HG03095 (cell line): ENCODE data around the gene BRWD1.

Experiments used
- ATAC-seq: cut with Tn5 transposase; IDR thresholded peaks from one replicate; pipeline ENCODE4 v1.9.1; 2021; ENCODE audit warnings: moderate library complexity; ENCODE audit not compliant: unreplicated experiment

BRWD1 gene

DNA sequence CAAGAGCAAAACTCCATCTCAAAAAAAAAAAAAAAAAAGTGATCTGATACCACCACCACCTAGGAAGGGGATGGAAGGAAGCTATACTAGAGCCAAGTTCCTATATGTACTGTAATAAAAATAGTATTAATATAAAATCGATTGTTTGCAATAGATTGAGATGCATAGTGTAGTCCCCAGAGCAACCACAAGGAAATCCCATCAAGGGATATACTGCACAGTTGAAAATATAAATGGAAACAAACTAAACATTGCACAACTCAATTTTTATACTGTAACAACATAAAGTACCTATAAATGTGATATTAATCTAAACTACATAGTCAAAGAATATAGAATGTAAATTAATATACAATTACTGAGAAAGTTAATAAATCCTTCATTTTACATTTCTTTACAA is 109.3 kb downstream of the BRWD1 start:
- ATAC-seq = no peak

DNA sequence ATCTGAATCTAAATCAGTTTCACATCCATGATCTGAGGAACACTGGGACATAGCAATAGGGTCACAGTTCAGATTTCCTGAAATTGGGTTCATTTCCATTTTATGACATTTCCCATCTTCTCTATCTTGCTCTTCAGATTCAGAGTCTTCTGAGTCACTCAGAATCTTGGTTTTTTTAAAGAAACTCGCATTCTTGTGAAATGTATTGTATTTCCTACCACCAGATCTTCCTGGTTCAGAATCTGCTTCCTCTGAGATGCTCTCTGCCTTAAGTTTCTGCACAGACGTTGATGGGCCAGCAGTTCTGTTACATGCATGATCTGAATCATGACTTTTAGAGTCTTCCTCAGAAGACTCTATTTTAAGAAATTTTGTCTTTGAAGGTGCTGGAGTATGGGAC is 114.6 kb downstream of the BRWD1 start:
- no peak for ATAC-seq

DNA sequence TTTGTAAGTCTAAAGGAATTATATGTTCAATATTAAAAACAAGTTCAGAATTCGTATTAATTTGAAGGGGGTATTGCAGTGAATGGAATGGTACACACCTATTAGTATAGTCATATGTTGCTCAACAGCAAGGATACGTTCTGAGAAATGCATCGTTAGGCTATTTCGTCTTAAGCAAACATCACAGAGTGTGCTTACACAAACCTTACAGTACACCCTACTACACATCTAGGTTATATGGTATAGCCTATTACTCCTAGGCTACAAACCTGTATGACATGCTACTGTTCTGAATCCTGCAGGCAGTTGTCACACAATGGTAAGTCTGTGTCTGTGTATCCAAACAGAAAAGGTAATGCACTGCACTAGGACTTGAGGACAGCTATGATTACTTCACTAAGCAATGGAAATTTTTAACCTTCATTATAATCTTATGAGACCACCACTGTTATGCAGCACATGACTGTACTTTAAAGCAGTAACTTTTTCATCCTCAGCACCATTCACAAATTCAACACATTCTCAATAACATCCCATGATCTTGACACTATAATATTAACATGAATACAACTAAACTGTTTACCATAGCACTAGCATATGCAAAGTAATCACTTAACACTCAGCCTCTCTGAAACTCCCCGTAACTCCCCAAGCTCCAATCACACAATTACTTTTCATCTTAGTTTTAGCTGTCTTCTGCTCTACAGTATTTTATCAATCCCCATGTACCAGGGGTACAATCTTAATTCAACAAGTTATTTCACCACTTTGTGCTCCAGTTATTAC is 115.8 kb downstream of the BRWD1 start:
- no peak for ATAC-seq

DNA sequence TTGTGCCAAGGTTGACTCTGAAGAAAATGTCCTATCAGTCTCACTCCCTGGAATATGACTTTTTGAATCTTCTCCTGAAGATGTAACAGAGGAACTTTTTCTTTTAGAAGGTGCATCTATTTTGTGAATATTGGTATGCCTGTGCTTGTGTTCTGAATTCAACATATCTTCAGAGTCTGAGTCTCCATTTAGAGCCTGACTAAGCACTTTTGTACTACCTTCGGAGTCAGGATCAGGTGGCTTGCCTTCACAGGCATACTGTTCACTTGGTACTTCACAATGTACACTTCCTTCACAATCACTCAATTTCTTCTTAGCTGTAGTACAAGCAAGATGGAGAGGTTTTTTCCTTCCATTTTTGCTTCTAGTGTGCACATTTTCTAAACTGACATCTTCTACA is 116.6 kb downstream of the BRWD1 start:
- ATAC-seq = no peak

DNA sequence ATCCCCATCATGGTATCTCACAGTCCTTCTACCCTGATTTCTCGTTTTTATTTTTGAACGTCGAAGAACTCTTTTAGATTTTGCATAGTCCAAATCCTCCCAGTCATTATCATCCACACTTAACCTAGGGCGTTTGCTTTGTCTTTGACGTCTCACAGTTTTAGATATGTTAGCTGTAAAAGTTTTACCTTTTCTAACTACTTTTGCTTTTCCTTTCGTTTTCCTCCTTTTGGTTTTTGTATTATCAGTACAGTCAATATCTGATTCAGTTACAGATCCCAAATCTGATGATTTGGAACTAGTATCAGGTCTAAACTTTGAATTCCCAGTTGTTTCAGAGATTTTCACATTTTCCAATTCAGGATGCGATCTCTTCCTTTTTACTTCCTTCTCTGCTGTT is 117.1 kb downstream of the BRWD1 start:
- ATAC-seq = no peak

DNA sequence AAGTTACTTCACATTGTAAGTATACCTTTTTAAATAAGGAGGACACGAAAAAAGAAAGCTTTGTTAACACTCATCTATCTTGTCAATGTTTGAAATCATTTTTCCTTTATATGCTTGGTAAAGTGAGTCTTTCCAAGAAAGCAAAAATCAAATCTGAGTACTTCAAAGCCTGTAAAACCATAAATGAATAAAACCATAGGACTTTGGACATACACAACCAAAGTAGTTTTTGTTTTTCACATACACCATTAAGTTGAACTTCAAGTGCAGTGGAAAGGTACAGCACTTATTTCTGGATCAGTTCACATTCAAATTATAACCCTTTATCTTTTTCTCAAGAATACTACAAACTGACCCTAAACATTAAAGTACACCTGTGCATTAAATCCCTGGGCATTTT is 120.1 kb downstream of the BRWD1 start:
- no peak for ATAC-seq

DNA sequence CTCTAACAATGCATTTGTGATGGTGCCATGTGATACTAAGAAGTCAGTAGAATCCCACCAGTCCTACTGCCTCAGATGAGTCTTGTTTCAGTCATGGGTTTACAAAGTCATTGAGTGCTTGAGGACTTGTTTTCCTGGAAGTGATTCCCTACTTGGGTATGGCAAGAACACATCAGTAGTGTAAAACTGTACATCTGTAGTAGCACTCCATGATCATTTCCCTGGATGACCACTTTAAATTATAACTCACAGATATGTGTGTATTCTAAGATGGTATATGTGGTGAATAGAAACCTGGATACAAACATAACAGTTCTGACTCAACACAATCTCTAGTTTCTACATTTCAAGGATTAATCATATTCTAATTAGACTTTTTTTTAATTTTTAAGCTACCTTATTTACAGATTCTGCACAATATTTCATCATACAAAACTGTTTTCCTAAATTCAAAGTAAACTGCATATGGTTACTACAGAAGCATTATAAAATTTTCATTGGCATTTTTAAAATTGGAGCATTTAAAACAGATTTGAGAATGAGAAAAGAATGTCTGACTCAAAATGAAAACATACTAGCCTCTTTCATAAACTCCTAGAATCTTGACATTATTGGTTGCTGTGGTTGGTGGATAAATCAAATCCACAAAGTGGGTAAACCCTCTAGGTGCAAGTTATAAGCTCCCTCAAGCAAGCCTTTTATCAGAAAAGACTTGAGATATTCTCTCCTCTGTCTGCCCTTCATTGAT is 123.4 kb downstream of the BRWD1 start:
- ATAC-seq = no peak

DNA sequence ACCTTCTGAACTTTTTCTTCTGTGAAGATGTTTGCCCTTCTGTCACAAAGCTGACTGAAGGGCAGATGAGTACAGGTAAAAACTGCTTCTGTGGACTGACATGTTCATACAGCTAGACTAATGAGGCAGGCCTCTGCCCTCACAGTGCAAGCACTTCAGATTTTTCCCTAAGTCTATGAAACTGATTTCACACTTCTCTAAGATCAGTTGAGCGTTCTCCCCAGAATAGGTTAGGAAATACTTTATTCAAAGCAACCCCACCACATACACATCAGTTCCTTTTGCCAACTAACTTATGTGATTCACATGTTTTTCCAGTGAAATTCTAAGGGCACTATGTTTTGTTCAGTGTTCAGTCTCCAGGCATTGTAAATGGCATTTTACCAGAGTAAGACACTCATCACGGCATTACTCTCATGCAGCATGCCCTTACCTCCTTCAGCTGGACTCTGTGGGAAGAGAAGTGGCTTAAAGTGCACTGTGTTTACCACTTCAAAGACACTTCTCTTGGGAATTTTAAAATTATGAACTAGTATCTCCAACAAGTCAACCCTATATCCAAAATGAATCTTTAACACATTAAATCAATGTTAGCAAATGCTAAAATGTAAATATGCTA is 124.8 kb downstream of the BRWD1 start:
- ATAC-seq = no peak

DNA sequence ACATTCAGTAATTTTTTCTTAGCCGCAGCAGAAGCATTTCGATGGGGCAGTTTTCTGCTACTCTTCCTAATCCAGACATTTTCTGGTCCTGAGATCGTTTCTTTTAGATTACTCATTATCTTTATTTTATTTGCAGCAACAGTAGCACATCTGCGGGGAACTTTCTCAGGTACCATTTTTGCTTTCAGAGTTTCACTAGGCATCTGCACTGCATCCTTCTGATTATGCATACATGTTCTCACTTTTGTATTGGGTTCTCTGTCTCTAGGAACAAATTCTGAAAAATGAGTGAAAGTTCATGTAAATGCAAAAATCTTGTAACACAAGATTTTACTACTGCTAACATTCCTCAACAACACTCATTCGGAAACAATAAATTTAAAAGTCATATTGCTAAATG is 126.3 kb downstream of the BRWD1 start:
- no peak for ATAC-seq

DNA sequence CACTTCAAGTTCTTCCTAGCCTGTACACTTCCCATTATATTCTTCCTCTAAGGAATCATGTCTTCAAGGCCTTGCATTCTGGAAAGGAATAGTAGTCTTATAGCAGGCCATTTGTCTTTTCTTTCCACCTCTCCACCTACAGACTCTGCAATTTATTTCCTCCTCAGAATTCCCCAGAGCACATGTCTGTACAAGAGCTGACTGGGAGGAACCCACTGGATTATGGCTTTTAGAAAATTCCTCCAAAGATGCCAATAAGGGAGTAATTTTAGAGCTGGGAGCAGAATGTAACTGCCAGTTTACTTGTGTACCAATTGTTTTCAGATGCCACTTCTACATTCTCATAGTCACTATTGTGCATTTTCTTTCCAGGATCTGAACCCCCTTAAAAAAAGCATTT is 126.8 kb downstream of the BRWD1 start:
- ATAC-seq = no peak

DNA sequence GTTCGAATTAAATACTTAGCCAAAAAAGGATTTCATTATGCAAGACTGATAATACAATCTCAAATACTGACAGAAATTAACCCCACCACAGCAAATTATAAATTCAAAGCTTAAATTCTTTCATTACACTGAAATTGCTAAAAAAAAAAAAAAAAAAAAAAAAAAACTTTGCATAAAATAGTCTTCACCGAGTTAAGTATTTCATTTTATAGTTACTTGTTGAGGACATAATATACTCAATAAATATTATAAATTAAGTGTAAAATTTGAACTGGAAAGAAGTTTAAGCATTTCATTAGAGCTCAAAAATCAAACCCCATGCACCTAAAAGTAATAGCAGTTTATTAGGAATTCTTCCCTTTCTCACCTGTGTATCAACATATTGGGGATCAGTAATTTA is 128.3 kb downstream of the BRWD1 start:
- ATAC-seq = no peak

DNA sequence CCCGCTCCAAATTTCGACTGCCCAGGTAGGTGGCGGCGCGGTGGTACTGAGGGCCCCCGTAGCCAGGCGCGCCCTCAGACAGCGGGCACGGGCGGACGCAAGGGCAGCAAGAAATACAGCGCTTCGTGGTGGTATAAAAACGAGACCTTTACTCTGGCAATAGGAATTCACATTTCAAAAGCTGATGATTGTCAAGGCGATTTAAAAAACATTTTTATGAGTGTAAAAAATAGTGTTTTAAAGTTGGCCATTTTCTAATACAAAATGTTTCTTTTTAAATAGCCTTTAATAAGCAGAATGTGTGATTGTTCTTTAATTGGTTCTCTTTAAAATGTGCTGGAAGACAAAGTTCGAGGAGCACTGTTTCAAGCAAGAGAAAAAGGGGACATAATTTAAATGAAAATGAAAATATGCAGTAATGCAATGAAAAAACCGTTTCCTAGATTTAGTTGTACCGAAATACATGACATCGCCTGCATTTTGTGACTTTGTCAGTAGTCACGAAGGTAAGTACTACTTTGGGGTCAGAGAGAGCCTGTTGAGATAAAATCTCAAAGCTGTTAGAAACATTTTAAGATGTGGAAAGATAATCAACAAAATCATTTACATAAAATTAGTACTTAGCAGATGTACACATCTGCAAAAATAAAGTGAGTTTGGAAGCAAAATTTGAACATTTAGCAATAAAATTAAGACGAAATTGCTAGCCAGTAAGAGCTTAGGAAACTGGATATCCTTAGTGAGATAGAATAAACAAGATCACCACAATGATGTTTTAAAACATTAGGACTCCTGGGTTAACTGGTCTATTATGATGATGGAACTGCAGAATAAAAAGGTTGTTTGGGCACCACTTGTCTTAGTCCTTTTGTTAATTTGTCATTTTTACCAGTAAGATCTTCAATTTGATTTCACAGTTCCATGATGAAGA is 129.1 kb downstream of the BRWD1 start:
- ATAC-seq = no peak

DNA sequence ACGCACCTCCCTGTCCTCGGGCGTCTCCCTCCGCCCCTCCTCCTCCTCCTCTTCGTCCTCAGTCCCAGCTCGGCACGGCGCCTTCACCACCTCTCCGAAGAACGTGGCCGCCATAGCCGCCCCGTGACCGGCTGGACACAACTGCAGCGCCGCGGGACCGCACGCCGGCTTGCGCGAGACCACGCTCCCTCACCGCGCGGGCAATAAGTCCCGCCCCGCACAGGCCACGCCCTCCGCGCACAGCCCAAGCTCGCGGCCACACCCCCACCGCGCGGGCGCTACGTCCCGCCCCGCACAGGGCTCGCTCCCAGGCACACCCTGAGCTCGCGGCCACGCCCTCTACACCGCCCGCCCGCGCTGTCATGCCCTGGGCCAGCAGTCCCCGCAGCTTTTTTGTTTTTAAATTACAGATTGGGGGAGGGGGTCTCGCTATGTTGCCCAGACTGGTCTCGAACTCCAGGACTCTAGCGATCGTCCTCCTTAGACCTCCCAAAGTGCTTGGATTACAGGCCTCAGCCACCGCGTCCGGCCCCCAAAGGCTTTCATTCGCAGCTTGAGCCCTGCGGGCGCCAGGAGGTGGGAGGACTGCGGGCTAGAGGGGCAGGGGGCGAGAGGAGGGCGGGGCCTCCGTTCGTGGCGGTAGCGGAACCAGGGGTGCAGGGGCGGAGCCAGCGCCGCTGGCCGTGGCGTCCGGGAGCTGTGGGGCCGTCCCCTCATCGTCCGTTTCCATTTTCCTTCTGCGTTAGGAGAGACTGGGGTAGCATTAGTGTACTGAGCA is 130.0 kb downstream of the BRWD1 start, which contains the start of gene PSMG1:
Gene PSMG1, minus strand, starts transcription at position 180 of the 778 bp plus-strand sequence. Its CDS starts 66 bp downstream, at position 114.
- ATAC-seq = peak; percentile 82

DNA sequence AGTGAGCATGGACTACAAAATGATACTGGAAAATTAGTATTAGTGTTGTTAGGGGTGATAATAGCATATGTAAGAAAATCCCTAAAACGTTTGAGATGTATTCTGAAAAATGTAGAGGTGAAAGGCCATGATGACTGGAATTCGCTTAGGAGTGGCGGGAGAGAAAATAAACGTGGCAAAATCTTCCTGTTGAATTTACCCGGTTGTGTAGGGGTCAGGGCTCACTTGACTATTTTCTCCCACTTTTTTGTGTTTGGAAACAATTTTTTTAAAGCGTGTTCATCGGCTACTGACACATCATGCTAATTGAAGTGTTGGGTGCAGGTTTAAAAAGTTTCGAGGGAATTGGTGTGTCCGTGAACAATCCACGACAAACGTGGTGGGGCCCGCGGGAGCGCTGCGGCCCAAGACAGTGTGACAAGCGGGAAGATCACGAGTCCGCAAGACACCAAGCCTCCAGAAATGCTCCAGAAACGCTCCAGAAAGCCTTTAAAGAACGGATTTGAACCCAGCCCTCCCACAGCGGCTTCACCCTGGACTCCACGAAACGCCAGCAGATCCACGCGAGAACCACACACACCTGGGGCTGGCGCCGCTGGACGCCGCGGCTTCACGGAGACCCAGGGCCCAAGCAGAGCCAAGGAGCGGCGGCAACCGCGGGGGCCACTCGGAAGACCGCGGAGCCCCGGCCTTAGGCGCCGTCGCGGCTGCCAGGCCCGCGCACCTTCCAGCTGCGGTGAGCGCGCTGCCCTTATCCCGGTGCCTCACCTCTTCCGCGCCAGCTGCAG is 130.8 kb downstream of the BRWD1 start:
- peak; percentile 24 for ATAC-seq

DNA sequence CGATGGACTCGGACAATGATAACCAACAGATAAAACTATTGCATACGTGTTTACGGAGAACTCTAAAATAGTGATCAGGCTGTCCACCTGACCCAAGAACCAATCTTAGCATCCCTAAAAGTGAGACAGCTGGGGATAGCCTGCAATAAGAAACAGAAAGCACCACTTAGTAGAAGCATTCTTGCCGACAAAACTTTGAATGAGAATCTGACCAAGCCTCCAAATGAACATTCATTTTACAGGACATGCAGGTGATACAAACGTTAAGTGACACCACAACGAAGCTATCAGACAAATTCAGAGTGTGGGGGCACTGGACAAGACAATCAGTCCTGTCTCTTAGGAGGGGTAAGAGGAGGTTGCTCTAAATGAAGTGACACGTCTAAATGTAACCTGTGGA is 131.4 kb downstream of the BRWD1 start:
- ATAC-seq = no peak

DNA sequence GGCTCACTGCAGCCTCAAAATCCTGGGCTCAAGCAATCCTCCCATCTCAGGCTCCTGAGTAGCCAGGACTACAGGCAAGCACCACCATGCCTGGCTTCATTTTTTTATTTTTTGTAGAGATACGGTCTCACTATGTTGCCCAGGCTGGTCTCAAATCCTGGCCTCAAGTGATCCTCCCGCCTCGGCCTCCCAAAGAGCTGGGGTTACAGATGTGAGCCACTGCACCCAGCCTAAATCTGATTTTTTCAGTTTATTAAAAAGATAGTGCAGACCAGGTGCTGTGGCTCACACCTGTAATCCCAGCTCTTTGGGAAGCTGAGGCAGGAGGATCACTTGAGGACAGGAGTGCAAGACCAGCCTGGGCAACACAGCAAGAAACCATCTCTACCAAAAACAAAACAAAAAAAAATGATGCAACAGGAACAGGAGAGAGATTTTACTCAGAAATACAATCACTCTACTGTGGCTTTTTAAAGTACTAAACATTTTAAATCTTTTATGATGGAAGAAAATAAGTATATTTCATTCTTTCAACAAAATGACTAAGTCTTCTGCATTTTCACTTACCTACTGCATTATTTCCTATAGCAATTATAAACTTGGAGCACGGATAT is 132.1 kb downstream of the BRWD1 start:
- no peak for ATAC-seq

DNA sequence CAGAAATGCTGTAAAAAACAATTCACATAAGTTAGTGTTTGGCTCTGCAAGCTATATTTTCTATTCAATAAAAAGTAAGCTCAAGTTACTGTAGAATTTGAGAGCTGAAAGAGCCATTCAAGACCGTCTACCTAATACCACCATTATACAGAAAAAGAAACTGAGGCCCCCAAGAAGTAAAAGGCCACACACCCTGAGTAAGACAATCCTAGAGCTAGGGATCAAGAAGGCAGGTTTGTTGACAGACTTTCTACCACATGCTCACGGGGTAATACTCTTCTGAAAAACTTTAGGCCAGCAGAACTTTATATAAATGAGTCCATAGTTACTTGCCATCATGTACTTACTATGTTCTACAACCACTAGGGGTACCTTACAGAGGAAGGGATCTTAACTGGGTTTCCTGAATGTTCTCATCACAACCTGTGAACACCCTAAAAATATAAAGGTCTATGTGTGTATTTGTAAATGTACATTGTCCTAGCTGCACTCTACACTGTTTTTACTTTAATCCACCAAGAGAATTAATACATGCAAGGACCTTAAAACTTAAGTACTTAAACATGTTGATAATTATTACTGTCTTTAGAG is 132.9 kb downstream of the BRWD1 start:
- no peak for ATAC-seq

DNA sequence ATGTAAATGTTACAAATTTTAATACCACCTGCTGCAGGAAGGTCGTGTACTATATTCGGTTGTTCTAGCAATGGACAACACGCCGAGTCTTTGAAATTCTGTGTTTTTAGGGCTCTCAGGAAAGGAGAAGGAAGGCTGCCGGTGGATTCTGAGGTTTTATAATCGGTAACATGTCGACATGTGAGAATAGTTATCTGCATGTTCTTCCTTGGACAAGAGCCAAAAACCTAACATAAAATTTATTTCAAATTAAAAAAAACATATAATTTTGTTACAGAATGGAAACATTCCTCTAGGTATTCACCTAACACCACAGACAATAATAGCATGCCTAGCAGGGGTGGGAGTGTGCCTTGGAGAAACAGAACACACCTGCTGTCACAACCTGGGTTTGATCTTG is 135.0 kb downstream of the BRWD1 start:
- no peak for ATAC-seq
